ENCODE measurements around the gene SLFN12.
A peak's percentile ranks its signal among the peaks of the same experiment; 100 is the strongest.

SLFN12 gene

GRCh38 chr17:35432176-35433074 lies at the start of gene SLFN12:
SLFN12 (minus strand) TSS chr17:35432500; CDS start chr17:35423028, 9,472 bp downstream.
- peak; percentile 56 to 70 for DNase-seq
- Histone ChIP-seq H3K27ac (peak within 1 kb of the TSS; percentile 73 to 76), H3K27me3 (no peaks in the 10 kb centered on the region), H3K36me3 (no peaks in the 10 kb centered on the region), H3K4me1 (peaks cover 0 to 24% (median 21%) of the 10 kb centered on the region in 4 donors), H3K9me3 (no peaks in the 10 kb centered on the region), H3K4me3 (peak within 1 kb of the TSS; percentile 59 to 77)
- intact Hi-C loops (cut with DNase I; ENCODE audit: low total_unique reads), result no loop called here
- TF ChIP-seq CTCF (IDR thresholded peaks at IDR 0.05), result no peak

- Histone ChIP-seq H3K4me1 (no peaks in the 10 kb centered on the region), H3K36me3 (no peaks in the 10 kb centered on the region), H3K9me3 (no peaks in the 10 kb centered on the region), H3K4me3 (no peak overlapping the region), H3K27ac (no peak overlapping the region), H3K27me3 (peaks cover 0 to 44% of the 10 kb centered on the region in 2 donors)
- intact Hi-C loops (cut with DNase I; ENCODE audit: low total_unique reads), result no loop called here
- DNase-seq, result no peak
- no peak for TF ChIP-seq CTCF (IDR thresholded peaks at IDR 0.05)
These were observed 47.0 kb upstream of the SLFN12 start for GRCh38 chr17:35479271-35479670.

GRCh38 chr17:35477248-35477647 lies 44.9 kb upstream of the SLFN12 start:
- no peaks in the 10 kb centered on the region for H3K36me3 ChIP-seq
- no peak overlapping the region for H3K4me3 ChIP-seq
- H3K27ac ChIP-seq, result no peak overlapping the region
- H3K9me3 ChIP-seq, result no peaks in the 10 kb centered on the region
- TF ChIP-seq CTCF (IDR thresholded peaks at IDR 0.05), result no peak
- intact Hi-C loops (cut with DNase I; ENCODE audit: low total_unique reads), result no loop called here
- H3K27me3 ChIP-seq, result peaks cover 0 to 38% of the 10 kb centered on the region in 2 donors
- no peaks in the 10 kb centered on the region for H3K4me1 ChIP-seq
- no peak for DNase-seq

- Histone ChIP-seq H3K9me3 (no peaks in the 10 kb centered on the region), H3K36me3 (no peaks in the 10 kb centered on the region), H3K27ac (no peak overlapping the region), H3K4me3 (no peak overlapping the region), H3K4me1 (no peaks in the 10 kb centered on the region), H3K27me3 (peaks cover 0 to 29% of the 10 kb centered on the region in 2 donors)
- intact Hi-C loops (cut with DNase I; ENCODE audit: low total_unique reads), result no loop called here
- DNase-seq, result no peak
- no peak for TF ChIP-seq CTCF (IDR thresholded peaks at IDR 0.05)
These were observed 44.1 kb upstream of the SLFN12 start for GRCh38 chr17:35476283-35476820.

GRCh38 chr17:35468475-35468874 lies 36.2 kb upstream of the SLFN12 start:
- intact Hi-C loops (cut with DNase I; ENCODE audit: low total_unique reads), result no loop called here

More at GRCh38 chr17:35468475-35468874, 36.2 kb upstream of the SLFN12 start:
- Histone ChIP-seq H3K4me1 (no peaks in the 10 kb centered on the region), H3K27ac (no peak overlapping the region), H3K9me3 (no peaks in the 10 kb centered on the region), H3K4me3 (no peak overlapping the region), H3K36me3 (no peaks in the 10 kb centered on the region), H3K27me3 (peaks cover 0 to 8% of the 10 kb centered on the region in 2 donors)
- TF ChIP-seq CTCF (IDR thresholded peaks at IDR 0.05), result no peak
- no peak for DNase-seq
